SU-DHL-6 (cell line): ENCODE measurements around the gene IGFBP4.

Source experiments
- H2AFZ ChIP-seq: fragments of 200-600 bp; sonication (generic); 2 replicates; pipeline ENCODE4 v1.6.1; 2014; ENCODE audit warnings: low read depth, mild to moderate bottlenecking, moderate library complexity, mixed read lengths, antibody characterized with exemption, low read length; ENCODE audit not compliant: severe bottlenecking
- H3F3A ChIP-seq: fragments of 200-600 bp; shearing (Covaris generic); 2 replicates; pipeline ENCODE4 v1.6.0; 2016; ENCODE audit warnings: antibody characterized with exemption, mild to moderate bottlenecking; ENCODE audit not compliant: insufficient read depth
- H3K27ac ChIP-seq: fragments of 200-600 bp; sonication (generic); 2 replicates; pipeline ENCODE4 v1.5.1; 2016; ENCODE audit warnings: low read depth, mild to moderate bottlenecking, low read length, moderate library complexity, mixed read lengths
- H3K27me3 ChIP-seq: fragments of 200-600 bp; sonication (generic), shearing (Covaris generic); 2 replicates; pipeline ENCODE4 v1.6.0; 2014; ENCODE audit warnings: mild to moderate bottlenecking, low read length
- H3K36me3 ChIP-seq: fragments of 200-600 bp; sonication (generic); 2 replicates; pipeline ENCODE4 v1.6.1; 2014; ENCODE audit warnings: mild to moderate bottlenecking, low read length, mixed read lengths
- H3K4me2 ChIP-seq: fragments of 300-600, 200-600 bp; shearing (Covaris generic), sonication (generic); 2 replicates; pipeline ENCODE4 v1.6.0; 2014; ENCODE audit warnings: low read length, low read depth, mild to moderate bottlenecking; ENCODE audit not compliant: poor library complexity, severe bottlenecking
- H3K4me3 ChIP-seq: fragments of 200-600 bp; sonication (generic); 2 replicates; pipeline ENCODE4 v1.5.1; 2014; ENCODE audit warnings: antibody characterized with exemption, low read length, mild to moderate bottlenecking, mixed read lengths; ENCODE audit not compliant: insufficient read depth, poor library complexity, severe bottlenecking
- H3K79me2 ChIP-seq: fragments of 200-600 bp; sonication (generic); 2 replicates; pipeline ENCODE4 v1.6.1; 2014; ENCODE audit warnings: mild to moderate bottlenecking, low read length, moderate library complexity; ENCODE audit not compliant: insufficient read depth
- H3K9ac ChIP-seq: fragments of 200-600 bp; sonication (generic); 2 replicates; pipeline ENCODE4 v1.7.0; 2014; ENCODE audit warnings: mild to moderate bottlenecking, low read length
- H3K9me2 ChIP-seq: fragments of 200-600 bp; sonication (generic); replicated peaks from 2 replicates; pipeline ENCODE4 v1.6.1; 2014; ENCODE audit warnings: low read length; ENCODE audit not compliant: insufficient read depth
- H3K9me3 ChIP-seq: fragments of 200-600 bp; sonication (generic); 2 replicates; pipeline ENCODE4 v1.6.1; 2014; ENCODE audit warnings: low read length, mixed read lengths; ENCODE audit not compliant: insufficient read depth
- H4K20me1 ChIP-seq: fragments of 200-600 bp; sonication (generic); 2 replicates; pipeline ENCODE4 v1.6.1; 2014; ENCODE audit warnings: low read depth, mild to moderate bottlenecking, antibody characterized with exemption, low read length, moderate library complexity, mixed read lengths
- EZH2phosphoT487 ChIP-seq: fragments of 200-600 bp; sonication (generic), shearing (Covaris generic); conservative IDR thresholded peaks from 2 replicates; pipeline ENCODE4 v1.6.1; 2018; ENCODE audit warnings: mild to moderate bottlenecking, antibody characterized with exemption, low read length, moderate library complexity, mixed read lengths
- TF ChIP-seq, protein P1 (sequence below): fragments of 200-600 bp; sonication (generic); IDR thresholded peaks from one replicate; pipeline ENCODE4 v1.5.1; 2017; ENCODE audit warnings: antibody characterized with exemption, mild to moderate bottlenecking, low read length, moderate library complexity; ENCODE audit not compliant: insufficient read depth, poor library complexity, severe bottlenecking

IGFBP4 gene

DNA sequence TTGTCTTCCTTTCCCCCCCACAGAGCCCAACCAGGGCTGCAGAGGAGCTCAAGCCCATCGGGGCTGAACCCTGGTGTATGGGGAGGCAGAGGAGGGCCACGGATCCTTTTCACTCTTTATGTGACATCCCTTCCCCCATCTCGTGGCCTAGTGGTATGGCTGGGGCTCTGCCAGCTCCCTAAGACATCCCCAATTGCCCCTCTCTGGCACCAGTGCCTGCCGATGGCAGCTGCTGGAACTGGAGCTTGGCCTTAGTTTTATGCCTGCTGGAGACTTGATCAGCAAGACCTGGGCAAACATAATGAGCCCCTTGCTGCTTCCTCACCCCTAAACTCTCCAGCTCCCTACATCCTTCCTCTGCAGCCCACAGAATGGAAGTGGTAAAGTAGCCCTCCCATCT lies 17.5 kb upstream of the IGFBP4 start:
- no peak overlapping the region for H3K4me2 ChIP-seq
- no peaks in the 10 kb centered on the region for H3K9me2 ChIP-seq
- TF ChIP-seq, protein P1, sequence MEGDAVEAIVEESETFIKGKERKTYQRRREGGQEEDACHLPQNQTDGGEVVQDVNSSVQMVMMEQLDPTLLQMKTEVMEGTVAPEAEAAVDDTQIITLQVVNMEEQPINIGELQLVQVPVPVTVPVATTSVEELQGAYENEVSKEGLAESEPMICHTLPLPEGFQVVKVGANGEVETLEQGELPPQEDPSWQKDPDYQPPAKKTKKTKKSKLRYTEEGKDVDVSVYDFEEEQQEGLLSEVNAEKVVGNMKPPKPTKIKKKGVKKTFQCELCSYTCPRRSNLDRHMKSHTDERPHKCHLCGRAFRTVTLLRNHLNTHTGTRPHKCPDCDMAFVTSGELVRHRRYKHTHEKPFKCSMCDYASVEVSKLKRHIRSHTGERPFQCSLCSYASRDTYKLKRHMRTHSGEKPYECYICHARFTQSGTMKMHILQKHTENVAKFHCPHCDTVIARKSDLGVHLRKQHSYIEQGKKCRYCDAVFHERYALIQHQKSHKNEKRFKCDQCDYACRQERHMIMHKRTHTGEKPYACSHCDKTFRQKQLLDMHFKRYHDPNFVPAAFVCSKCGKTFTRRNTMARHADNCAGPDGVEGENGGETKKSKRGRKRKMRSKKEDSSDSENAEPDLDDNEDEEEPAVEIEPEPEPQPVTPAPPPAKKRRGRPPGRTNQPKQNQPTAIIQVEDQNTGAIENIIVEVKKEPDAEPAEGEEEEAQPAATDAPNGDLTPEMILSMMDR = no peak
- TF ChIP-seq EZH2phosphoT487 = no peak
- no peaks in the 10 kb centered on the region for H3K27me3 ChIP-seq
- no peaks in the 10 kb centered on the region for H4K20me1 ChIP-seq
- H3K79me2 ChIP-seq = no peaks in the 10 kb centered on the region
- no peaks in the 10 kb centered on the region for H3K36me3 ChIP-seq
- H3F3A ChIP-seq = no peaks in the 10 kb centered on the region
- H3K27ac ChIP-seq = no peak overlapping the region
- H3K9me3 ChIP-seq = no peaks in the 10 kb centered on the region
- no peak overlapping the region for H3K9ac ChIP-seq
- no peak overlapping the region for H2AFZ ChIP-seq
- H3K4me3 ChIP-seq = no peak overlapping the region

DNA sequence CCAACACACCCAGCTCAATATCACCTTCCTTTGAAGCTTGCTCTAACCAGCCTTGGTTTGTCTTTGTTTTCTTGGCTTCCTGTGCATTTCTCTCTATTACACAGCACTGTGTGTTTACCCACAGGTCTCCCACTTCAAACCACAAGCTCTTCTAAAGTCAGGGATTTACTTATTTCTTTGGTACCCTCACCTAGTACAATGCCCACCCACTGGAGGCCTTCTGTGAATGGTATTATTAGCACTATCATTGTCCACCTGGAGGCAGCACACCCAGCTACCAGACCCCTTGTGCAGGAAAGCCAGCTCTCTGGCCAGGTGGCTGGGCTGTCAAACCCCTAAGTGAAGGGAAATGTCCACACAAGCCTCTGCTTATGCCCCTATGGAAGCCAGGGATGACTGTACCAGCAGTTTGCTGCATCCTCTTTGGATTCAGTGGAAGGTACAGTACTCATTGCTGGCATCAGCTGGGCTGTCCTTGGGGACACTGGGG lies 16.2 kb upstream of the IGFBP4 start:
- H3K27ac ChIP-seq = no peak overlapping the region
- no peaks in the 10 kb centered on the region for H3F3A ChIP-seq
- TF ChIP-seq, protein P1 = no peak
- H3K4me3 ChIP-seq = no peak overlapping the region
- no peak overlapping the region for H3K4me2 ChIP-seq
- no peaks in the 10 kb centered on the region for H3K36me3 ChIP-seq
- no peaks in the 10 kb centered on the region for H3K79me2 ChIP-seq
- no peak overlapping the region for H2AFZ ChIP-seq
- H3K9me3 ChIP-seq = no peaks in the 10 kb centered on the region
- no peaks in the 10 kb centered on the region for H3K9me2 ChIP-seq
- no peak overlapping the region for H3K9ac ChIP-seq
- H3K27me3 ChIP-seq = no peaks in the 10 kb centered on the region
- H4K20me1 ChIP-seq = no peaks in the 10 kb centered on the region

DNA sequence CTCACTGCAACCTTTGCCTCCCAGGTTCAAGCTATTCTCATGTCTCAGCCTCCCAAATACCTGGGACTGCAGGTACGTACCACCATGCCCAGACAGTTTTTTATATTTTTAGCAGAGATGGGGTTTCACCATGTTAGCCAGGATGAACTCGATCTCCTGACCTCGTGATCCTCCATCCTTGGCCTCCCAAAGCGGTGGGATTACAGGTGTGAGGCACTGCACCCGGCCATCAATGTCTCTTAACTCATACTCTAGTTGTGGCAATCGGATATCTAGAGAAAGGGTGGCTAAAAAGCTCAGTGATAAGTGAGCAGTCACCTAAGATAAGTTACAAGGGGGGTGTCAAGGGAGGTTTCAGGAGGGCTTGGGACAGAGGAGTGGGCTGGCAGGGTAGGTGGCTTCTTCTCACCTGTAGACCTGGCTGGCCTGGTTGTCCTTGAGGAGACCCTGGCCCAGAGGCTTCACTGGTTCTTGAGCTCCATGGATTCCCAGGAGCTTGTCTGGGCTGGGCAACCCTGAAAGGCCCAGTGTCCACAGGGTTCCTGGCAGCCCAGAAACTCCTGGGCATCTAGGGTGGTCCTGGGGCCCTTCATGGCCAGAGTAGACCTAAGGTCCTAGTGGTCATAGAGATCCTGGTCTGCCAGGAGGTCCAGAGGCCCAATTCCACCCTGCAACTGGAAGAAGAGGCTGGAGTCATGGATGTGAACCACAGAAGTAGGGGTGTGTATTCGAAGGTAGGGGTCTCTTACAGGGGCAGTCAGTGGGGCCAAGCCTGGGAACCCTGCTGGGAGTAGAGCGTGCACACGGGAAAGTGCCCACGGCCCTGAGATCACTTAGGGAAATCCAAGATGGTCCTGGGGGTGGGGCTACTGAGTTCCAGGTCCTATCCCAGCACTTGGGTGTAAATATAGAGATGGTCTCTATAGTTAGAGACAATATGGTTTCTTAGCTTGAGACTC lies 12.7 kb upstream of the IGFBP4 start:
- Histone ChIP-seq H3K4me3 (no peak overlapping the region), H3F3A (no peaks in the 10 kb centered on the region), H3K27ac (no peak overlapping the region), H4K20me1 (no peaks in the 10 kb centered on the region), H2AFZ (no peak overlapping the region), H3K9me2 (no peaks in the 10 kb centered on the region), H3K79me2 (no peaks in the 10 kb centered on the region), H3K4me2 (no peak overlapping the region), H3K36me3 (no peaks in the 10 kb centered on the region), H3K27me3 (no peaks in the 10 kb centered on the region), H3K9me3 (no peaks in the 10 kb centered on the region), H3K9ac (no peak overlapping the region)
- no peak for TF ChIP-seq EZH2phosphoT487
- TF ChIP-seq, protein P1 = no peak
